Stimulated activated naive CD8-positive, alpha-beta T cell treated with anti-CD3 and anti-CD28 coated beads, Interleukin-15, Interleukin-2, amounts not matched to agents 100 ng/mL and 50 ng/mL, for 24 hours (primary cell): ENCODE data around the gene CAMTA1.

ENCODE experiments used
- H3K27ac Mint-ChIP-seq: one replicate; pipeline ENCODE4 v1.8.0; 2021; ENCODE audit warnings: mild to moderate bottlenecking, mixed read lengths
- H3K27me3 Mint-ChIP-seq: one replicate; pipeline ENCODE4 v1.8.0; 2021; ENCODE audit warnings: mixed read lengths
- H3K36me3 Mint-ChIP-seq: one replicate; pipeline ENCODE4 v1.8.0; 2021; ENCODE audit warnings: low read depth, mixed read lengths
- H3K4me1 Mint-ChIP-seq: one replicate; pipeline ENCODE4 v1.8.0; 2021; ENCODE audit warnings: low read depth, mixed read lengths
- H3K4me3 Mint-ChIP-seq: one replicate; pipeline ENCODE4 v1.8.0; 2021; ENCODE audit warnings: mild to moderate bottlenecking, mixed read lengths
- H3K9me3 Mint-ChIP-seq: one replicate; pipeline ENCODE4 v1.8.0; 2021; ENCODE audit warnings: mixed read lengths

The CAMTA1 gene

DNA sequence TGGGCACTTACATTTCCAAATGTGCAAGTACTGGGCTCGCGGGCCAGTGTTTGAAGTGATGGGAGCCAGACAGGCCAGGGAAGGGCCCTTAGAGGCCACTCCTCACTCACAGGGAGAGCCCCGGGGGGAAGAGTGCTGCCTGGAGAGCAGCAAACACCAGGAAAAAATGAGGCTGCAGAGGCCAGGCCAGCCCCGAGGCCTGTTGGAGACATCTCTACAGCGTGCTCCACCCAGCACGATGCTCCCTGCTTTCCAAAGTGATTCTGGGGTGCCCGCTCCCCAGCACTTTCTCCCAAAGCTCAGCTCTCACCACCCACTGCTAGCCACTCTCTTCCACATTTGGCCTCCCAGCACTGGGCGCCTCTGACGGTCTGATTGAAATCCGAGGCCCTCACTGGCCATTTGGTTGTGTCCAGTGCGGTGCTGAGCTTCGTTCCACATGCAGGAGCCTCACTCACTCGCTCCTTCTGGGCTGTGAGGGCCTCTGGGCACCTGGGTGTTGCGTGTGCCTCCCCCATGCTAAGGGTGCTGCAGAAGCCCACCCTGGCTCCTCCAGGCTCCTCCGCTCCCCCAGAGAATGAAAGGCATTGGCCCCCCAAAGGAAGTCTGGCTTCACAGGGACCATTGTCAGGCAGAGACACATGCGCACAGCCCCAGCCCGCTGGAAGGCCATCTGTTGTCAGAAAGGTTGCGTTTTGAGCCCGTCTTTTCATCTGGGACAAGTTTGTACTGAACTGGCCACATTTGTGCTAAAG, 600.4 kb downstream of the CAMTA1 start:
- Mint-ChIP-seq H3K27ac (no peak overlapping the region), H3K4me3 (no peak overlapping the region)

DNA sequence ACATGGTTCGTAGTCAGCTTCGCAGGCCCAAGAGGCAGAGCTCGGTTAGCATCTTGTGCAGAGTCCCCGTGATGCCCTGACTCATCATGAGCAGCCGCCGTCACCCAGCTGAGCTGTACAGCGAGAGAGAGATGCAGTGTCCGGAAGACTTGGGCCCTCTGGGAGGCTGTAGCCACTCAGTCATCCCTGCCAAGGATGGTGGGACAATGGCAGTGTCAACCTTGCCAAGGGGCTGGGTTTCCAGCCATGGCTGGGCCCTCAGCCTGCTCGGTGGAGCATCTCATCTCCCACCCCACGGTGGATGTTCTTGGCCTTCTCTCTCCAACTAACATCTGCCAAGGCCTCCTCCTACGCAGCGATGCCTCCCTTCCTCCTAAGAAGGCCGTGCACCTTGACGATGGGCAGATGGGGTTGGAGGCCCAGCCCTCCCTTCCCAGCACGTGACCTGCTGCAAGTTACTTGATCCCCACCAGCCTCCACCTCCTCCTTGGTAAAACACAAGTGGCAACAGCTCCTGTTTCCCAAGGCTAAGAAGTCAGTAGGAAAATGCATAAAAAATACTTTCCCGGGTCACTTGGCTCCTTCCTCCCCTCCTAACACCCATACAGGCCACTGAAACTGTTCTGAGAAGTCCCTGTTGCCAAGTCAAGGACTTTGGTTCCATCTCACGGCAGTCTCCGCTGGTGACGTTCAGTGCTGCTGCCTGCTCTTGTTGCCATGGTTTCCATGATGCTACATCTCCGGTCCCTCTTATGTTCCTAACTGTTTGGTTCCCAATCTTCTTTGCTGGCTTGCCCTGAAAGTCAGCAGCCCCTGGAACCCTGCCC, 601.2 kb downstream of the CAMTA1 start:
- H3K9me3 Mint-ChIP-seq: peaks cover 3% of the 10 kb centered on the region
- no peaks in the 10 kb centered on the region for H3K36me3 Mint-ChIP-seq
- peaks cover 3% of the 10 kb centered on the region for H3K27me3 Mint-ChIP-seq
- no peak overlapping the region for H3K4me3 Mint-ChIP-seq
- H3K27ac Mint-ChIP-seq: no peak overlapping the region
- H3K4me1 Mint-ChIP-seq: no peaks in the 10 kb centered on the region

More for the DNA sequence above, 600.4 kb downstream of the CAMTA1 start:
- Mint-ChIP-seq H3K36me3 (no peaks in the 10 kb centered on the region), H3K9me3 (peaks cover 3% of the 10 kb centered on the region), H3K27me3 (peaks cover 3% of the 10 kb centered on the region), H3K4me1 (no peaks in the 10 kb centered on the region)

DNA sequence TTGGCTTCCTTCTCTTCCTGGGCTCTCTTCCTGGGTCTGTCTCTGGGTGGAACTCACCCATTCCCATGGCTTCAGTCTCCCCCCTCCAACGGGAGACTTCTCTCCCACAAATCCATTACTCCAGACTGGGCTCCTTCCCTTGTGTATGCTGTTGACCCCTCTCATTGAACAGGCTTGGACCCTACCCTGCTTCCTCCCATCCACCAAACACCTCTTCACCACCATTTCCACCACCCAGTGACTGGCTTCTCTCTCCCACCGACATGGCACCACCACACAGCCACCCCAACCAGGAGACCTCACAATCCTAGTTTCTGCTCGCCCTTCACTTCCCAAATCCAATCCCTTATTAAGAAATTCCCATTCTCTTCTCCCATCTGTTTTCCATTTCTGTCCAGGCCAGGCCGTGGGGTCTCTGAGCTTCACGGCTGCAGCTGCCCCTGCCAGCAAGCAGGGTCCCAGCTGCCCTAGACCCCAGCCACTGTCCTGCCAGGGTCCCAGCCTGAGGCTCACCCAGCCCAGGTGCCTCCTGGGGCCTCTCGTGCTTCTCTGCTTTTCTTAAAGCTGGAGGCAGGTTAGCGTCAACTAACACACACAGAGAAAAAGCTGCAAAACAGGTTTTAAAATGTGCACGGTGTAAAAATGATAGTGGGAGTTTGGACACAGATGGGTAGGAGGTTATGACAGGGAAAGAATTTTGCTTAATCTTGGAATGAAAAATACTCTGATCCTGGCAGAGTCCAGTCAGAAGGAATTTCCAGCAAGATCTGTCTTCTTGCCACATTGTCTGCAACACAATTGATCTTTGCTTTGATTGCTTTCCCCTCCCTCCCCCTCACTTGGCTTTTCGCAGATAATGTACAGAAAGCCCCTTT, 602.0 kb downstream of the CAMTA1 start:
- H3K4me3 Mint-ChIP-seq: no peak overlapping the region
- H3K27ac Mint-ChIP-seq: no peak overlapping the region
- H3K9me3 Mint-ChIP-seq: peaks cover 3% of the 10 kb centered on the region
- peaks cover 3% of the 10 kb centered on the region for H3K27me3 Mint-ChIP-seq
- no peaks in the 10 kb centered on the region for H3K4me1 Mint-ChIP-seq
- H3K36me3 Mint-ChIP-seq: no peaks in the 10 kb centered on the region

DNA sequence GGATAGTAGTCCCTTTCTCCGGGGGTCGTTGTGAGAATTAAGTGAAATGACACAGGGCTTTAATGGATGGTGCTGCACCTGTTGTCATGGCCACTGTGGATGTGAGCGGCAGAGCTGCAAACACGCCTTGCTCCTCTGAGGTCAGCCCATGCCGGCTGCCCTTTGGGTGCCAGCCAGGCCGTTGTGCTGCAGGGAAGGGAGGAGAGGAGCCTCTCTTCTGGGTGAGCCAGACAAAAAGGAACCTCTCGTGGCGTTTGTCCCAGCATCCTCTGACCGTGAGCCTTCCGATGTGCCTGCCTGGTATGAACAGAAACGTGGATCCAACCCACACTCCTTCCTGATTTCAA, 602.9 kb downstream of the CAMTA1 start:
- Mint-ChIP-seq H3K9me3 (no peaks in the 10 kb centered on the region), H3K4me3 (no peak overlapping the region), H3K27ac (no peak overlapping the region), H3K27me3 (peaks cover 2% of the 10 kb centered on the region), H3K36me3 (no peaks in the 10 kb centered on the region), H3K4me1 (no peaks in the 10 kb centered on the region)

DNA sequence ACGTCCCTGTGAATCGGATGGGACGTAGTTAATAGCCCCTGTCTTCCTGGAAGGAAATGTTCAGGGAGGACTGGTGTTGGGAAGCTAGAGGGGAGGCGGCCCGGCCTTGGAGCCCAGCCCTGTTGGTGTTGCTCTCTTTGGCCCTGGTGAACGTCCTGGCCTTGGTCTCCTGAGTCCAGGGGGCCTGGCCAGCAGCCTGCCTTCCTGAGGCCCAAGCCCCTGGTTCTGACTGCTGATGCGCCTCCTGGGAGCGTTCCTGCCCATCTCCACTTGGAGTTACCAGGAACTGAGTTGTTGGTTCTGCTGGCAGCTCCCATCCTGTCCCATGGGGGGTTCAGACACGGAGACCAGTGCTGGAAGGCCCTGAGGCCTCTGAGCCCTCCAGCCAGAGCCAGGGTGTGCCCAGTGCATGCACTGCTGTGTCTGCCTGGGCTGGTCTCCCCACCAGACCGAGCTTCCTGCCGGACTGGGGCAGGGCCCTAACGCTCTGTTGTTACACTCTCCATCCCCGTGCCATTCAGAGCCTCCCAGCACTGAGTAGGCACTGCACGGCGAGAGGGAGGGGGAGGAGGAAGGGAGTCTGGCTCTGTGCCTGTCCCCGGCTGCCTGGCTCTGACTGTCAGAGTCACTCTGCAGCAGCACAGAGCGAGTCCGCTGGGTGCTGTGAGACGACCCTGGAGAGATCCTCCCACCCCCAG, 603.4 kb downstream of the CAMTA1 start:
- Mint-ChIP-seq H3K4me3 (no peak overlapping the region), H3K9me3 (no peaks in the 10 kb centered on the region), H3K4me1 (no peaks in the 10 kb centered on the region), H3K27ac (no peak overlapping the region), H3K27me3 (peaks cover 3% of the 10 kb centered on the region), H3K36me3 (no peaks in the 10 kb centered on the region)

DNA sequence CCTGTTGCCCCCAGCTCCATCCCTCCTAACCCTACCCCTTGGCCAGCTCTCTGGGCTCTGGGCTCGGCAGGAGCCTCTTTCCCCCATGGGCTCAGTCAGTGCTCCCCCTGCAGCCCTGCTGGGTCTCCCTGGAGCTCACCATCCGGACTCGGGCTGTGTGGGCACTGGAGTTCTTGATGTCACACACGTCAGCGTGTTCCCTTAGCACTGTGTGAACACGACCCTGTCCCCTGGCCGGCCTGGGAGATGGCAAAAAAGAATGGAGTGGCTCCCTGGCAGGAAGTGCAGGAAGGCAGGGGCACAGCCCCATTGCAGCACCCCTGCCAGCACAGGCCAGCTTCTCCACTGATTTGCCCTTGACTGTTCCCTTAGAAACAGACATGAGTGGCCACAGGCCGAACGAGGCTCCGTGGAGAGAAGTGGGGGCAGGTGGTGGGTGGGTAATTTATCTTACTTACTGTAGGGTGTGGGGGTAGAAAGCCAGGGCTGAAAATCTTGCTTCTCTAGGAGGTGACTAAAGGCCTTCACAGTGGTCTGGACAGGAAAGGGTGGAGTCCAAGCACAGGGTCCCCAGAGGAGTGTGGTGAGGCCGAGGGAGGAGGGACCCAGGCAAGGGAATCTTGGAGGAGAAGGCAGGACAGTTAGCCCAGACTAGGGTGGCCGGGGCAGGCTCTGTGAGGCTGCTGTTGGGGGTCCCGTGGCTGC, 604.1 kb downstream of the CAMTA1 start:
- Mint-ChIP-seq H3K27ac (no peak overlapping the region), H3K4me3 (no peak overlapping the region), H3K4me1 (no peaks in the 10 kb centered on the region), H3K27me3 (peaks cover 3% of the 10 kb centered on the region), H3K36me3 (no peaks in the 10 kb centered on the region), H3K9me3 (no peaks in the 10 kb centered on the region)

DNA sequence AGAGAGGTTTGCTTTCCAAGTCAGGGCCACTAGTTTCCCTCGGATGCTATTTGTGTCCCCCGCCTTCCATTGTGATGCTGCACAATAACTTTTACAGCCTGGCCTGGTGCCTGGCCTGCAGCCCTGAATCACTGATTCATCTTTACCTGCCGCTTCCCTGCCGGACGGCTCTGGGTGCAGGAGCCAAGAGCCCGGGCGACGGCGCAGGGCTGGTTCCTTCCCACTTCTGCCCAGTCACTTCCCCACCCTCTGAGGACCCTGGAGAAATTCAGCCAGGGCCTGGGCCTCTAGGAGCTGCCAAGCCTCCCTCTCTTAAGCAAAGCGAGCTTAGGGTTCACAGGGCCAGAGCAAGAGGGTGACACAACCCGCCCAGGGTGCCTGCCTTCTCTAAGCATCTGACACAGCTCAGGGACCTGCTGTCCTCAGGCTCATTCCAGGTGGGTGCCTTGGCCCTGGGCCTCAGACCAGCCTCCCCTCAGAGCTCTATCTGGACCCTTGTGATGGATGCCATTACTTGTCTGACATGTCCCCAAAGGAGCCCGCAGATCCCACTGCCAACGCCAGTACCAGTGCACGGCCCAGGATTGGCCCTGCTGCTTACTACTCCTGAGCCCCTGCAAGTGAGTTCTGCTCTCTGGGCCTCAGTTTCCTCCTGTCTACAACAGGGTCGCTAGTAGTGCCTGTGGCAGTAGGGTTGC, 604.8 kb downstream of the CAMTA1 start:
- Mint-ChIP-seq H3K9me3 (no peaks in the 10 kb centered on the region), H3K4me3 (no peak overlapping the region), H3K36me3 (no peaks in the 10 kb centered on the region), H3K4me1 (no peaks in the 10 kb centered on the region), H3K27me3 (peaks cover 3% of the 10 kb centered on the region), H3K27ac (no peak overlapping the region)

DNA sequence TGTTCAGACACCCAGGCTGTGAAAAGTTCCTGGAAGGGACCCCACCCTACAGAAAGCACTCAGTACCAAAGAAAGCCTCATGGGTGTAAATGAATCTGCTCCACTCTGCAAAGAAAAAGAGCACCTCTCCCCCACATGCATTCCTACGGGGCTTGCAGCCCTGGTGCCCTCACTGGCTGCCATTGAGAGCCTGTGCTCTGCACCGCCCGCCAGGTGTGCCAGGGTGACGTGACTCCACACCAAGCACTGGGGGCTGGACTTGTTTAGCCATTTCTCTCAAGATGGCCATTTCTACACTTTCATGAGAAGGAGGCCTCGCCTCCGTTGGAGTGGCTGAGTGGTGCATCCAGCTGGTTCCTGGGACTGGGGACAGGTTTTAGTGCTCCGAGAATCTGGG, 605.3 kb downstream of the CAMTA1 start:
- H3K27me3 Mint-ChIP-seq: peaks cover 3% of the 10 kb centered on the region
- no peak overlapping the region for H3K4me3 Mint-ChIP-seq
- H3K36me3 Mint-ChIP-seq: no peaks in the 10 kb centered on the region

DNA sequence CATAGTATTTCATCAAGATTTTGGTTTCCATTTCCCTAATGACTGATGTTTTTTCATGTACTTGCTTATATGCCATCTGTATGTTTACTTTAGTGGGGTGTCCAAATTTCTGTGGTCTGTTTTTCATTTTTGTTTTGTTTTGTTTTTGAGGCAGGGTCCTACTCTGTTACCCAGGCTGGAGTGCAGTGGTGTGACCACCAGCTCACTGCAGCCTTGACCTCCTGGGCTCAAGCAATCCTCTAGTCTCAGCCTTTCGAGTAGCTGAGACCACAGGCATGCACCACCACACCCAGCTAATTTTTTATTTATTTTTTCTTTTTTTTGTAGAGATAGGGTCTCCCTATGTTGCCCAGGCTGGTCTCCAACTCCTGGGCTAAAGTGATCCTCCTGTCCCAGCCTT, 607.9 kb downstream of the CAMTA1 start:
- no peaks in the 10 kb centered on the region for H3K4me1 Mint-ChIP-seq
- H3K9me3 Mint-ChIP-seq: no peaks in the 10 kb centered on the region
- no peaks in the 10 kb centered on the region for H3K36me3 Mint-ChIP-seq
- H3K4me3 Mint-ChIP-seq: no peak overlapping the region
- peaks cover 15% of the 10 kb centered on the region for H3K27me3 Mint-ChIP-seq
- no peak overlapping the region for H3K27ac Mint-ChIP-seq

More for the DNA sequence above, 605.3 kb downstream of the CAMTA1 start:
- no peaks in the 10 kb centered on the region for H3K4me1 Mint-ChIP-seq
- H3K27ac Mint-ChIP-seq: no peak overlapping the region
- no peaks in the 10 kb centered on the region for H3K9me3 Mint-ChIP-seq

DNA sequence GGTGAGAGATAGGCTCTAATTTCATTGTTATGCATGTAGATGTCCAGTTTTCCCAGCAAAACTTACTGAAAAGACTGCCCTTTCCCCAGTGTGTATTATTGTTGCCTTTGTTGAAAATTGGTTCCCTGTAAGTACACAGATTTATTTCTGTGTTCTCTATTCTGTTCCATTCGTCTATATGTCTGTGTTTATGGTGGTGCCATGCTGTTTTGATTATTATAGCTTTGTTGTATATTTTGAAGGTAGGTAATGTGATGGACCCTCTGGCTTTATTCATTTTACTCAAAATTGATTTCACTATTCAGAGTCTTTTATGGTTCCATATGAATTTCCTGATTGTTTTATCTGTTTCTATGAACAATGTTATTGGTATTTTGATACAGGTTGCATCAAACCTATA, 610.0 kb downstream of the CAMTA1 start:
- Mint-ChIP-seq H3K4me1 (no peaks in the 10 kb centered on the region), H3K4me3 (no peak overlapping the region), H3K9me3 (peaks cover 11% of the 10 kb centered on the region), H3K27me3 (peaks cover 22% of the 10 kb centered on the region), H3K36me3 (no peaks in the 10 kb centered on the region), H3K27ac (no peak overlapping the region)

DNA sequence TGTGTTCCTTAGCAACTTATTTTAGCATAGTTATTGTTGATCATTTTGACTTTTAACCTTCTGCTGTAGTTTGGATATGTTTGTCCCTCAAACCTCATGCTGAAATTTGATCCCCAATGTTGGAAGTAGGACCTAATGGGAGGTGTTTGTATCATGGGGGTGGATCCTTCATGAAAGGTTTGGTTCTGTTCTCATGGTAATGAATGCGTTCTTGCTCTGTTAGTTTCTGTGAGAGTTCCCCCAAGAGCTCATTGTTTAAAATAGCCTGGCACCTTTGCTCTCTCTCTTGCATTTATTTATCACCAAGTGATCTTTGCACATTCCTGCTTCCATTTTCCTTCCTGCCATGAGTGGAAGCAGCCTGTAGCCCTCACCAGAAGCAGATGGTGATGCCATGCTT, 613.7 kb downstream of the CAMTA1 start:
- Mint-ChIP-seq H3K27me3 (peaks cover 27% of the 10 kb centered on the region), H3K9me3 (peaks cover 11% of the 10 kb centered on the region), H3K4me3 (no peak overlapping the region), H3K36me3 (no peaks in the 10 kb centered on the region), H3K27ac (no peak overlapping the region), H3K4me1 (no peaks in the 10 kb centered on the region)

DNA sequence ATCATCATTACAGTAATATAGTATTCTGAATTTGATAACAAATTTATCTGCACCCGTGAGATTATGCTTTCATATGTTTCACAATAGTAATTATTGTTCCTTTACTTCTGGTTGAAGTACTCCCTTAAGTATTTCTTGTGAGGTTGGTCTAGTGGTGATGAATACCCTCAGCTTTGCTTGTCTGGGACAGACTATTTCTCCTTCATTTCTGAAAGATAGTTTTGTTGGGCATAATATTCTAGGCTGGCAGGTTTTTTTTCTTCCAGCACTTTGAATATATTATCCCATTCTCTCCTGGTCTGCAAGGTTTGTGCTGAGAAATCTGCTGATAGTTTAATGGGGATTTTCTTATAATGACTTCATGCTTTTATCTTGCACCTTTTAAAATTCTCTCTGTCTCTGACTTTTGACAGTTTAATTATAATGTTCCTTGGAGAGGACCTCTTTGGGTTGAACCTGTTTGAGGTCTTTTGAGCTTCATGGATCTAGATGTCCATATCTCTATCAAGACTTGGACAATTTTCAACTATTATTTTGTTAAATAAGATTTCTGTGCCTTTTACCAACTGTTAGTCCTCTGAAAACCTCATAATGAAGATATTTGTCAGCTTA, 614.4 kb downstream of the CAMTA1 start:
- peaks cover 11% of the 10 kb centered on the region for H3K9me3 Mint-ChIP-seq
- no peak overlapping the region for H3K27ac Mint-ChIP-seq
- peaks cover 27% of the 10 kb centered on the region for H3K27me3 Mint-ChIP-seq
- H3K36me3 Mint-ChIP-seq: no peaks in the 10 kb centered on the region
- H3K4me1 Mint-ChIP-seq: no peaks in the 10 kb centered on the region
- H3K4me3 Mint-ChIP-seq: no peak overlapping the region

DNA sequence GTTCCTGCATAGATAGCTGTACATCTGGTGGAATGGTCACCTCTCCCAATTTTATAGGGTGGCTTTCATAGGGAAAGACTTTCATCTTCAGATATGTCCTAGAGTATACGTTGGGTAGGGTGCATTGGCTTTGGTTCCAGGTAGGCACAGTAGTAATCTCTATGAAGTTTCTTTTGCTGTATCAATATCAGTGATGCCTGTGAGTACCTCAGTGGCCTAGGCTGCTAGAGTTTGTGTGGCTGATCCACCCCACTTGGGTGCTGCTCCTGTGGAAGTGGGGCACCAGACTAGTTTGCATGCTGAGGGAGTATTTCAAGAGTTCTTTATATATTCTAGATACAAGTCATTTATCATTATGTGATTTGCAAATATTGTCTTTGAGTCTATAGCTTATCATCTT, 615.3 kb downstream of the CAMTA1 start:
- peaks cover 11% of the 10 kb centered on the region for H3K9me3 Mint-ChIP-seq
- no peak overlapping the region for H3K4me3 Mint-ChIP-seq
- H3K4me1 Mint-ChIP-seq: no peaks in the 10 kb centered on the region
- H3K27me3 Mint-ChIP-seq: peaks cover 27% of the 10 kb centered on the region
- H3K36me3 Mint-ChIP-seq: no peaks in the 10 kb centered on the region
- no peak overlapping the region for H3K27ac Mint-ChIP-seq
